ENCODE data around the gene LMX1B. TPM values are rescaled to one million over a fixed set of nuclear protein-coding genes. Genes with fewer than 3 reads are reported as not detected.
"Not testable (repeated sequence)": the region's sequence is repeated elsewhere in the genome, so short reads cannot be mapped to it uniquely, and the experiment has no call there.

LMX1B gene
- total RNA-seq, 1 experiment from 2014 or later: not detected

GRCh38 chr9:126569036-126569435 lies 44.7 kb upstream of the LMX1B start:
- Mint-ChIP-seq H3K4me3 (ENCODE audit: low read depth, unreplicated experiment) (no peak overlapping the region), H3K9me3 (ENCODE audit: low read depth, unreplicated experiment) (no peaks in the 10 kb centered on the region), H3K27ac (ENCODE audit: unreplicated experiment) (no peak overlapping the region), H3K27me3 (ENCODE audit: unreplicated experiment) (peaks cover 46% of the 10 kb centered on the region), H3K36me3 (ENCODE audit: insufficient read depth, unreplicated experiment) (no peaks in the 10 kb centered on the region), H3K4me1 (ENCODE audit: low read depth, unreplicated experiment) (no peaks in the 10 kb centered on the region)
- DNase-seq: no peak
- TF ChIP-seq CTCF (IDR thresholded peaks at IDR 0.05; ENCODE audit: unreplicated experiment): no peak
- no TSS peak for BruUV-seq (replicated peaks)
- intact Hi-C loops (cut with micrococcal nuclease; ENCODE audit: unreplicated experiment): no loop called here
- CTCF ChIA-PET: no interaction called here

- BruUV-seq (replicated peaks): no TSS peak
- no peak for TF ChIP-seq CTCF (IDR thresholded peaks at IDR 0.05; ENCODE audit: unreplicated experiment)
- Mint-ChIP-seq H3K36me3 (ENCODE audit: insufficient read depth, unreplicated experiment) (no peaks in the 10 kb centered on the region), H3K9me3 (ENCODE audit: low read depth, unreplicated experiment) (no peaks in the 10 kb centered on the region), H3K27me3 (ENCODE audit: unreplicated experiment) (peaks cover 63% of the 10 kb centered on the region), H3K4me3 (ENCODE audit: low read depth, unreplicated experiment) (no peak overlapping the region), H3K27ac (ENCODE audit: unreplicated experiment) (no peak overlapping the region), H3K4me1 (ENCODE audit: low read depth, unreplicated experiment) (no peaks in the 10 kb centered on the region)
- CTCF ChIA-PET: no interaction called here
- intact Hi-C loops (cut with micrococcal nuclease; ENCODE audit: unreplicated experiment): no loop called here
- no peak for DNase-seq
Observed at GRCh38 chr9:126578029-126578428, 35.7 kb upstream of the LMX1B start.

GRCh38 chr9:126580319-126580718 lies 33.4 kb upstream of the LMX1B start:
- BruUV-seq (replicated peaks); H3K4me1 Mint-ChIP-seq (ENCODE audit: low read depth, unreplicated experiment); H3K4me3 Mint-ChIP-seq (ENCODE audit: low read depth, unreplicated experiment); H3K36me3 Mint-ChIP-seq (ENCODE audit: insufficient read depth, unreplicated experiment); DNase-seq; intact Hi-C loops (cut with micrococcal nuclease; ENCODE audit: unreplicated experiment); H3K27ac Mint-ChIP-seq (ENCODE audit: unreplicated experiment); CTCF ChIA-PET; H3K9me3 Mint-ChIP-seq (ENCODE audit: low read depth, unreplicated experiment): not testable (repeated sequence)
- H3K27me3 Mint-ChIP-seq (ENCODE audit: unreplicated experiment): peaks cover 71% of the 10 kb centered on the region

GRCh38 chr9:126581893-126582292 lies 31.8 kb upstream of the LMX1B start:
- Mint-ChIP-seq H3K27me3 (ENCODE audit: unreplicated experiment) (peaks cover 87% of the 10 kb centered on the region), H3K36me3 (ENCODE audit: insufficient read depth, unreplicated experiment) (no peaks in the 10 kb centered on the region)

GRCh38 chr9:126582427-126582826 lies 31.3 kb upstream of the LMX1B start:
- intact Hi-C loops (cut with micrococcal nuclease; ENCODE audit: unreplicated experiment): no loop called here
- CTCF ChIA-PET: no interaction called here

More at GRCh38 chr9:126581893-126582292, 31.8 kb upstream of the LMX1B start:
- Mint-ChIP-seq H3K4me3 (ENCODE audit: low read depth, unreplicated experiment) (no peak overlapping the region), H3K4me1 (ENCODE audit: low read depth, unreplicated experiment) (no peaks in the 10 kb centered on the region), H3K27ac (ENCODE audit: unreplicated experiment) (no peak overlapping the region), H3K9me3 (ENCODE audit: low read depth, unreplicated experiment) (no peaks in the 10 kb centered on the region)
- no TSS peak for BruUV-seq (replicated peaks)
- intact Hi-C loops (cut with micrococcal nuclease; ENCODE audit: unreplicated experiment): no loop called here
- CTCF ChIA-PET: no interaction called here
- no peak for DNase-seq
- no peak for TF ChIP-seq CTCF (IDR thresholded peaks at IDR 0.05; ENCODE audit: unreplicated experiment)

More at GRCh38 chr9:126582427-126582826, 31.3 kb upstream of the LMX1B start:
- DNase-seq: no peak
- H3K27me3 Mint-ChIP-seq (ENCODE audit: unreplicated experiment): peaks cover 89% of the 10 kb centered on the region
- H3K4me3 Mint-ChIP-seq (ENCODE audit: low read depth, unreplicated experiment): no peak overlapping the region
- H3K36me3 Mint-ChIP-seq (ENCODE audit: insufficient read depth, unreplicated experiment): no peaks in the 10 kb centered on the region
- no peaks in the 10 kb centered on the region for H3K9me3 Mint-ChIP-seq (ENCODE audit: low read depth, unreplicated experiment)
- BruUV-seq (replicated peaks): no TSS peak
- H3K27ac Mint-ChIP-seq (ENCODE audit: unreplicated experiment): no peak overlapping the region
- TF ChIP-seq CTCF (IDR thresholded peaks at IDR 0.05; ENCODE audit: unreplicated experiment): no peak
- no peaks in the 10 kb centered on the region for H3K4me1 Mint-ChIP-seq (ENCODE audit: low read depth, unreplicated experiment)

All from Calu3 (cell line).